Spleen (tissue), 7 donors: ENCODE results near the gene CRACDL.

Experiments used
- CTCF ChIP-seq, 11 experiments: fragments of 200-600 bp in 7 of 11; fragments of 450-650 bp in 4 of 11; sonication (generic) in 4 of 11; IDR thresholded peaks in 8 of 11; conservative IDR thresholded peaks in 3 of 11; 1 replicate in 7 of 11; 2 replicates in 4 of 11; pipeline versions ENCODE4 v1.4.0 to v1.8.0; 2016 to 2021; ENCODE audit warnings: antibody characterized with exemption in 11 of 11, inconsistent platforms in 4 of 11, mild to moderate bottlenecking in 1 of 11
- POLR2A ChIP-seq, 3 donors: fragments of 450-650 bp; IDR thresholded peaks; one replicate each; pipeline ENCODE4 v1.5.1; 2017; ENCODE audit warnings: antibody characterized with exemption in 3 of 3, mild to moderate bottlenecking in 1 of 3
- POLR2AphosphoS5 ChIP-seq, 3 donors: sonication (generic); formaldehyde crosslinking; IDR thresholded peaks; one replicate each; pipeline ENCODE4 v1.5.1; 2017; ENCODE audit warnings: antibody characterized with exemption in 3 of 3
- donor health status: DM: no; HTN: no; CAD: no; lungs with moderate emphysema.
- donor health status: DM: no; HTN: no; CAD: no.
- donor health status: DM: no; HTN: no; CAD: no.

DNA sequence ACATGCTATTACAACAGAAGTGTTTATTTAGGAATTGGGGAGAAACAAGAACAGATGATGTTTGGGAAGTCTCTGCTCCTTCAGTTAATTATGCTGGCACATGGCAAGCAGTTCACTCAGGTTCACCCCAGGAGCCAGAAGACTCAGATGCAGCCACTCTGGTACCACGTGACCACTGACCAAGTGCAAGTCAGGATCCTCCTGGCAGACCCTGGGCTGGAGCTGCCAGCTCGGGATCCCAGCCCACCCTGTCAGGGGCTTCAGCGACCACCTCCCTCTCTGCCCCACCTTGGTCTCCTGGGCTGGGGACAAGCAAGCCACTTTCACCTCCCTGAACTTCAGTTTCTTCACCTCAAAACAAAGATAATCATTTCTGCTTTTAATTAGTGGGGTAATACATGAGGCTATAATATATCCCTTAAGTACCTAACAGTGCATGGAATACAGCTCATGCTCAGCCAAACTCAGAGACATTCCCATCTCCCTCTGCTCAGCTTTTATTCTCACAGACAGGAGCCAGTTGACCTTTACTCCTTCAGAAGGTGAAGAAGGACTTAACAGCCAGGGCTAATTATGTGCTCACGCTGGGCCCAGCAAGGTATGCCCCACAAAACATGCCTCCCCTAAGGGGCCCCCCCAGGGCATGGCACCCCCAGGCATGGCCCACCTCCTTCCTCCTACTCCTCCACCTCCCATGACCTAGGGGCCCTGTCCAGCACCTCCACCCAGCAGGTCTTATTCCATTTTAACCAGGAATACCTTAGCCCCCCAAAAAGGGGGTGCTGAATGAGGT lies 11.8 kb downstream of the CRACDL start:
- TF ChIP-seq CTCF (IDR thresholded peaks at IDR 0.05 in 8 of 11, conservative IDR thresholded peaks at IDR 0.05 in 3 of 11), result no peak
- TF ChIP-seq POLR2A (IDR thresholded peaks at IDR 0.05), result no peak
- TF ChIP-seq POLR2AphosphoS5 (IDR thresholded peaks at IDR 0.05), result no peak
